ACHN (cell line): ENCODE measurements around the gene NFIA.

ENCODE experiments used
- DNase-seq: peaks from one replicate; pipeline ENCODE4 v3.0.0-alpha.2; 2015
- in situ Hi-C: cut with HindIII; loops from 2 replicates; pipeline ENCODE4 v1.10.0; 2017; ENCODE audit warnings: low sequenced_read_pairs, low pct_ligation_motif_present, low pct_unique_long_range_greater_than_20kb

Gene NFIA

DNA sequence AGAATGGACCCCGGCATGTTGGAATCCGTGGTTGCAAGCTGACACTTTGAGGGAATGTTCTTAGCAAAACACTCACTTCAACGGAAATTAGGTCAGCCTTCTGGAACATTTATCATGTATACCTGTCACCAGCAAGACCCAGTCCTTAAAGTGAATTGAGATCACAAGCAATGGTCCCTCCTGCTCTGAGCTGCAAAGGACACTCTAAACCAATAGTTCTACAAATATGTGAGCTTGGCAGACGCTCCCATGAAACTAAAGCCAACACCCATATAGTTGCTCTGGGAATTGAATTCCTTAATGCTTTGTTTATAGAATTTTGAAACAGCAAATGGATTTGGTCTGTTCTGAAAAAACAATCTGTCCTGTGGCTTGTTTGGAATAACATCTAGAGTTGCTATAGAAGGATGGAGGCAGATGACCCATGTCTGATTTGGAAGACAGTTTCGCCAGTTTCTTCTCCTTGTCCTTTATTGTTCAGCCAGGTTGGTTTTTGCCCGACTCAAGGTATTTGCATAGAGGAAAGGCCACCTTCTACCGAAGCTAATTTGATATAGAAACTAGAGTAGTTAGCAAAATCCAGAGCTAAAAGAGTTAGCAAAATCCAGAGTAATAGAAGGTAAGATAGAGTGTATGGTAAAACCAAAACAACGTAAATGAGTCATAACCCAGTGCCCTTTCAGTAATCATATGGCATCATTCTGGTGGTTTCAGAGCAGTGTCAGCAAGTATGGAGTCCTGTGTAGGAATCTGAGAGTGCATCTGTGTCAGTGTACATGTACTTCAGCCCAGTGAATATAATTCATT lies 236.2 kb downstream of the NFIA start:
- no peak for DNase-seq
- in situ Hi-C loops, result no loop called here

GRCh38 chr1:61320575-61320974 lies 238.2 kb downstream of the NFIA start:
- in situ Hi-C loops, result no loop called here
- DNase-seq, result no peak

DNA sequence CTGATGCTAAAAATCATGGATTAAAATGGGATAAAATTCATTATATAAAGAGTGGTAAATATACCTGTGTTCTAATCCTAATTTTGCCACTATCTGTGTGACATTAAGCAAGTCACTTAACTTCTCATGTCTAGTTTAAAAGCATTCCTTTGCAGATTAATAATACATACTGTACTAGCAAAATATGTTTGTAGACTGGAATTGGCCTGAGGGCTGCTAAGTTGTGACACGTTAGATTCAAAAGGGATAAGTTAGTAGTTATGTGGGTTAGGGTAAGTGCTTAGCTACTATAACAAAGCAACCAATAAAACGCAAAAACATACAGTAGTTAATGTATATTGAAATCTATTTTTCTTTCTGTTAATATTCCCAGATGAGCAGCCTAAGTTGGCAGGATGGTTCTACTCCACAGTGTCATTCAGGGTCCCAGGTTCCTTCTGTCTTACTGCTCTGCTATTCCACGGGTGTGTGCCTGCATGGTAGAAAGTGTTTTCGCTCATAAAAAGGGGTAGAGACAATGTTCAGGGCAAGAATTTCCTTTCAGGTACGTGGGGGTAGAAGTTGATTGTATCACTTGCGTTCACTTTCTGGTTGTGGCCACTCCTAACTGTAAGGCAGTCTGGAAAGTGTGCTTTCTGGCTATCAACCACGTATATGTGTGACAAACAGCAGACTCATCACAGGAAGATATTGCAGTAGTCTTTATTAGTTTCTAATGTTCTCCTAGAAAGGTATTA lies 239.8 kb downstream of the NFIA start:
- in situ Hi-C loops, result no loop called here

GRCh38 chr1:61322769-61323168 lies 240.4 kb downstream of the NFIA start:
- in situ Hi-C loops, result no loop called here
- DNase-seq, result no peak

More for the DNA sequence above, 239.8 kb downstream of the NFIA start:
- DNase-seq, result no peak

DNA sequence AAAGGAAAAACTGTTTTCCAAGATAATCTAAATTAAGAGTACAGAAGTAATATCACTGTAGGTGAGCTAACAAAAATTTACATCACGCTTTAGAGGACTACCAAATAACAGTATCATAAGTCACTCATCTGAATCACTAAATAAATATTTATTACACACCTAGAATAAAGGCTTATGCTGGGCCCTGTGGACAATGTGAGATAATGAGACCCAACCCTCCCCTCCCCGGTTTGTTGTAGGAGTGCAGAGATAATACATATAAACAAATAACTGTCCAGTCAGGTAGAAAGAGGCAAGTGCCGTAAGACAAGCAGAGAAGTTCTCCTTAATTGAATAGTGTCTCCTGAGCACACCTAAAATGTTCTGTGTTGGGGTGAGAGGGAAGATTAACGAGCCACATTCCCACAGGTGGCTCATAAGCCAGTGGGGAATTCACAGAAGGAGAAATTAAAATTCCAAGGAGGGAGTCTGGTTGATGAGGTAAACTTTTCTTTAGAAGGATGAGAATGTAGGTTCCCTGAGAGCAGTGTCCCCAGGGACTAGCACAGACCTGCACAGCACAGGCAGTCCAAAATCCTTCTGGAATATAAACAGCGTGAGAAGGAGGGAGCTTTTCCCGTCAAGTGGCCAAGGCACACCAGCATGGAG lies 241.4 kb downstream of the NFIA start:
- in situ Hi-C loops, result no loop called here
- no peak for DNase-seq

GRCh38 chr1:61326713-61327112 lies 244.4 kb downstream of the NFIA start:
- in situ Hi-C loops, result no loop called here
- no peak for DNase-seq

DNA sequence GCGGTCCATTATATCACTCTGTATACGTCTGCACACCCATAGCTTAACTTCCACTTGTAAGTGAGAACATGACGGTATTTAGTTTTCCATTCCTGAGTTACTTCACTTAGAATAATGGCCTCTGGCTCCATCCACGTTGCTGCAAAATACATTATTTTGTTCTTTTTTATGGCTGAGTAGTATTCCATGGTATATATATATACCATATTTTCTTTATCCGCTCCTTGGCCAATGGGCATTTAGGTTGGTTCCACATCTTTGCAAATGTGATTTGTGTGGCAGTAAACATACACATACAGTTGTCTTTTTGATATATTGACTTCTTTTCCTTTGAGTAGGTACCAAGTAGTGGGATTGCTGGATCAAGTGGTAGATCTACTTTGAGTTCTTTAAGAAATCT lies 245.1 kb downstream of the NFIA start:
- in situ Hi-C loops, result no loop called here
- DNase-seq, result no peak

GRCh38 chr1:61329556-61329955 lies 247.2 kb downstream of the NFIA start:
- DNase-seq, result no peak
- in situ Hi-C loops, result no loop called here

DNA sequence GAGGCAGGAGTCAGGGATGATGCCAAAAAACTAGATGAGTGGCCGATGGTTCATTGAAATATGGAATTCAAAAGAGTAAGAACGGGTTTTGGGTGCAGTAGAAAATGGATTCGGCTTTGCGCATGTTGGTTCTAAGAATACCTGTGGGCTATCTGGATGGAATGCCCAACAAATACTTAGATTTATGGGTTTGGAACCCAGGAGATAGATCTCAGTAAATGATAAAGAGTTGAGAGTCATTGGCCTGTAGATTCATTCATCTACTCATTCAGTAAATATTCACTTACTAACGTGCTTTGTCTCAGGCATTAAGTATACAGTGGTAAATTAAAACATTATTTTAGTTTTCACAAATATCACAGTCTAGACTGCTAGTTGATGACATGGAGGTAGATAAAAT lies 247.7 kb downstream of the NFIA start:
- in situ Hi-C loops, result no loop called here
- no peak for DNase-seq

- in situ Hi-C loops, result no loop called here
- no peak for DNase-seq
These were observed 248.2 kb downstream of the NFIA start for GRCh38 chr1:61330571-61330970.

DNA sequence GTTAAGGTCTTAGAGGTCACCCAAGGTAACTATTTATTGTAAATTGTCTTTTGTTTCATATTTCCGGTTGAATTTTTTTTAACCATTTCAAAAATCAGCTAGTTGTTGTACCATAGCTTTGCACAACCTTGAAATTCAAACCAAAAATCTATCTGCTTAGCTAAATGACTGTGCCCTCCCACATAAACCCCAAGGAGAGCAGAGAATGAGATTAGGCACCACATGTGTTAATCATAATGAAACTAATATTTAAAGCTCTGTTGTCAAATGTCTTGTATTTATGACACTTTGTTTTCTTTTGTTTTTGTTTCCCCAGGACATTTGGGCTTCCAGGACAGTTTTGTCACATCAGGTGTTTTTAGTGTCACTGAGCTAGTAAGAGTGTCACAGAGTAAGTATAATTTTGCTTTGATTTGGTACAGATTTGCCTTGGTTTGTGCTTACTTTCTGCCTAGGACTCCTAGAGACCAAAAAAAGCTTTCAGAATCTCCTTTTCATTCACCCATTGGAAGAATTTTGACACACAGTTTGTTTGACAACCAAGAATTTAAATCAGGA lies 249.9 kb downstream of the NFIA start:
- in situ Hi-C loops, result no loop called here
- DNase-seq, result no peak

- in situ Hi-C loops, result no loop called here
- DNase-seq, result no peak
These were observed 250.4 kb downstream of the NFIA start for GRCh38 chr1:61332796-61333195.

DNA sequence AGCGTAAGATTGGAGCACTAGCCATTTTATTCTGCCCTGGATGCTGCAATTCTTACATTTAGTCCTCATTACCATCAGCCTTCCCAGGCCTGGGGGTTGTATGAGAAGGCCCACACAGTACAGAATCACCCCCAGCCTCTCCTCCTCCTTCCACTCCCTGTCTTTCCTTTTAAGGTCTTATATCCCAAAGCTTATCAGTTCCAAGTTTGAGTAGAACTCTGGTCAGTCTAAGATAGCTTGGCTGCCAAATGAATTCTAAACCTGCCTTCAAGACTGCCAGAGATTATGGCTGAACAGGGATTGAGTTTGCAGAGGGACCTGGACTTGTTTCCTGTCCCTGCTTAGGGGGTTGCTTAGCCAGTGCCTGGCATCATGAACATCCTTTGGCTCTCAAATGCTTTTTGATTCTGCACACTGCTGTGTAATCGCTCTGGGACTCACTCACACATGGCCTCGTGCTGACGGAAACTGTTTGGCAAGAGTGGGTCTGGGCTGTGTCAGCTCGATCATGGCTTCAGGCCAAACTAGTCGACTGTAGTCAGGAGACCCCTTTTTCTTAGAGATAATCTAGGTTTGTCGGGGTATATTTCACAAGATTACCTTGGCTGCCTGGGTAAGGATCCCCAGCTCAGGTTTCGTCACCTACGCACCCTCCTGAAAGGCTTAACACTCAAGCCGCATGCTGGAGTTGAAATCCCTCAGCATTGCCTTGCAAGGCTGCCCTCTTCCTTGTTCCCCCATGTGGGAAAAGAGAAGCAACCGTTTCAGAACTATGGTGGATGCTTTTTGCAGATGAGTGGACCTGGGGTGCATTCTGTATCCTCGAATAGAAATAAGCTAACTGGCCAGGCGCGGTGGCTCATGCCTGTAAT lies 252.6 kb downstream of the NFIA start:
- no peak for DNase-seq

DNA sequence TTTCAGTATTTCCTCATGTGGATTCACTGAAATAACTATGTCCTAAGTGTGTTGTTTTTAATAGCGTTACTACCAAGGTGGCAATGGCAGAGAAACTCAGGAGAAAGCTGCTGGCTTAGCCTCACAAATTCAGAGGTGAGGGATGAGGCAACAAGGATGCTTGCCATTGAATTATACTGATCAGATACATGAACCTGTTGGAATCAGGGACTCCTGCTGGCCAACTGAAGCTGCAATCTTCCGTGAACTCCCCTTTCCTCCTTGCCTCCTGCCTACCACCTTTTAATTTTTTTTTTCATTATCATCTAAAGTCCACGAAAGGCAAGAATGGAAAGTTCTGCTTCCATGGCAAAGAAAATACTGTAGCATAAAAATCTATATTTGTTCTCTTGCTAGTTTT lies 254.7 kb downstream of the NFIA start:
- in situ Hi-C loops, result no loop called here
- DNase-seq, result peak; percentile 12

More for the DNA sequence above, 252.6 kb downstream of the NFIA start:
- in situ Hi-C loops, result no loop called here

DNA sequence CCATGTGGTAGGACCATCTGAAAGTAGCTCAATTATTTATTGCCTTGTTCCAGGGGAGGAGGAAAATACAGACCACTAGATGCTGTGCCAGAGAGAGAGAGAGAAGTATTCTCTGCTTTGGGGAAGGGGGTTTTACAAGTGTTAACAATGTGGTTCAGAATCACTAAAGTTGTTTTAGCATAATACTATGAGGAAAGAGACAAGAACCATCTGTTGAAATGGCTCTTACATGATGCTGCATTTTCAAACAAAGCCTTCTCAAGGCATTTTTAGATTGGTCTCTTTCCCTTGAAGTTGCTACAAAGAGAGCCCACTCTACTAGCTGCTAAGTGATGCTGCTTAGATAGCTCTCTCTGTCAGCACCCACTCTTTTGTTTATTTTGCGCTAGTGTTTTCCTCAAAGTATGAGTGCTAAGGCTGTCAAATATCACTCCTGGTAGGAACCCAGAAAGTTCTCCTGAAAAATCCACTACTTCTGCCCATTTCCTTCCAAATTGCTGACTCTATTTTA lies 255.1 kb downstream of the NFIA start:
- in situ Hi-C loops, result no loop called here
- peak; percentile 4 for DNase-seq

DNA sequence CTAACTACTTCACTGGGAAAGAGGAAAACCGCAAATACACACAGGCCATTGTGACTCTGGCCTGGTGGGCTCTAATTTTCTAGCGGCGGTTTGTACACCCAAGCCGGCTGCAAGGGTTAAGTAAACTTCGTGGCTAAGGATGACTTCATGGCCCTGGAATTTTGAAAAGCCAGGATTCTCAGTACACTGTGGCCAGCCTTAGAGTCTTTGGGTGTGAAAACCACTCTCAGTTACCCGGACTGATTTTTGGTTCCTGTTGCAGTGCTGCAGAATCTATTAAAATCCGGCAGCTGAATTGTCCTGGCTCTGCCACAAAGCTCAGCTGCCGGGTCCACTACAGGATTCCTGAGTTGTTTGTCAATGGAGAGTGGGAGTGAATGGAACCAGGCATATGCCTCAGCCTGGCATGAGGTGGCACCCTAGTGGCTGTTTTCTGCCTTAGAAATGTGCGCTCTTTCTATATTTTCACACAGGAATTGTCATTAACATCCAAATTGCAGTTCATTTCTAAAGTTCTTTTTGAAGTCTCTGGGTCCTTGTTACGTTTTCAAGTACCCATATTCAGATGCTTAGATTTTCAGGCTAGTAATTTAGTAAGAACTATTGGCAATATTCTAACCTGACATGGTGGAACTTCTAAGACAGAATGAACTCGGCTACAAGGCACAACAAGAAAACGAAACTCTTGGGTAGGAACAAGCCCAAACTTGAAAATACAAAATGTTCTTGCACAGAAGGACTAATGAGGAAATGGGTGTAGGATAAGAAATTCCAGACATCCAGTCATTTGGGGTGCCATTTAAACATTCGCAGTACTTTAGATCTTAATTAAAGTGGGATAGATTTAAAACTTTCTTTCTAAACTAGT lies 255.9 kb downstream of the NFIA start:
- in situ Hi-C loops, result no loop called here
- peak; percentile 86 for DNase-seq

DNA sequence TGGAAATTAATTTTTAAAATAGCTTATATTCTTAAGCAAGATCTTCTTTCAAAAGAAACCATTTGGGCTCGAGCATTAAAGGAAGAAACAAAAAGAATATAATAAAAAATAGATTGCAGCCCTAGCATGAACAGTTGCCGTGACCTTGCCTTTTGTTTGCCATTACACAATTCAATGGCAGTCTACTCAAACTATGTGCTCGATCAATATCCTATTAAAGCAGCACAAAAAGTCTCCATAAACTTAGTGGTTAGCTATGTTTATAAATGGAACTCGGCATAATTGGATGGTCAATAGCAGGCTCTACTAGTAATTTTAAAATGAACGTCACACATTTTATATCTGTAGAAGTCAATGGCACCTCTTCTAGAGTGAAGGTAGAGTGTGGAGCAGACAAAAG lies 256.5 kb downstream of the NFIA start:
- in situ Hi-C loops, result no loop called here
- no peak for DNase-seq
